ENCODE results near the gene ZNF277.

ZNF277 gene

DNA sequence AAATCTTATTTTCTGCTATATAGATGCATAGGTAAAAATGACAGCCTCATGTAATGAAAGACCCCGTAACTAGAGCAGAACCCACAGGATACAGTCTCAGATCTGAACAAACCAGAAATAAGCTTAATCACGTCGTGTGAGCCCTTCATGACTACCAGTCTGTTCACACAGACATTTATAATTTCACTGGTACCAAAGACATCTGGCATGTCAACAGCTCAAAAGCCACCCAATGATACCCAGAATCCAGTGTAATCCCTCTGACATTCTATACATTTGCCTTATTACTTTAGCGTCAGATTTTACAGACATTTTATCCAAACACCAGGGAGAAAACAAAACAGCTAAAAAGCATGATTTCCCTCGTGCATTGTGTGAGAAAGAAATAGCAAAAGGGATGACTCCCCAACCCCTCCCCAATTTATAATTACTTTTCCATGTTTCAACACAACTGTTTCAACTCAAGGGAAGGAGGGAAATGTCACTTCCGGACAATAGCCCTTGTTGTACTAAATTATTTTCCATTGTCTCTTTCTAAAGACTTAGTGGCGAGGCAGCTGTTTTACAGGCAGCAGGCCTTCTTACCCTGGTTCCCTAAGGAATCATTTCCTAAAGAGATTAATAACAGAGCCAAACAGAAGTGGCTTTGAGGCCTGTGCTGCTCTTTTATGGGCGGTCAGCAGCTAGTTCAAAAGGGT lies 33.5 kb upstream of the ZNF277 start:
- CTCF ChIA-PET: no interaction called here
- POLR2A ChIA-PET: no interaction called here
- TF ChIP-seq, protein P1, sequence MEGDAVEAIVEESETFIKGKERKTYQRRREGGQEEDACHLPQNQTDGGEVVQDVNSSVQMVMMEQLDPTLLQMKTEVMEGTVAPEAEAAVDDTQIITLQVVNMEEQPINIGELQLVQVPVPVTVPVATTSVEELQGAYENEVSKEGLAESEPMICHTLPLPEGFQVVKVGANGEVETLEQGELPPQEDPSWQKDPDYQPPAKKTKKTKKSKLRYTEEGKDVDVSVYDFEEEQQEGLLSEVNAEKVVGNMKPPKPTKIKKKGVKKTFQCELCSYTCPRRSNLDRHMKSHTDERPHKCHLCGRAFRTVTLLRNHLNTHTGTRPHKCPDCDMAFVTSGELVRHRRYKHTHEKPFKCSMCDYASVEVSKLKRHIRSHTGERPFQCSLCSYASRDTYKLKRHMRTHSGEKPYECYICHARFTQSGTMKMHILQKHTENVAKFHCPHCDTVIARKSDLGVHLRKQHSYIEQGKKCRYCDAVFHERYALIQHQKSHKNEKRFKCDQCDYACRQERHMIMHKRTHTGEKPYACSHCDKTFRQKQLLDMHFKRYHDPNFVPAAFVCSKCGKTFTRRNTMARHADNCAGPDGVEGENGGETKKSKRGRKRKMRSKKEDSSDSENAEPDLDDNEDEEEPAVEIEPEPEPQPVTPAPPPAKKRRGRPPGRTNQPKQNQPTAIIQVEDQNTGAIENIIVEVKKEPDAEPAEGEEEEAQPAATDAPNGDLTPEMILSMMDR (IDR thresholded peaks at IDR 0.05; ENCODE audit: insufficient read depth, low read length, missing control alignments): no peak
- no peak for DNase-seq (ENCODE audit: low read depth, low spot score)
- H3K4me3 ChIP-seq (ENCODE audit: low read depth, low read length): no peak overlapping the region

DNA sequence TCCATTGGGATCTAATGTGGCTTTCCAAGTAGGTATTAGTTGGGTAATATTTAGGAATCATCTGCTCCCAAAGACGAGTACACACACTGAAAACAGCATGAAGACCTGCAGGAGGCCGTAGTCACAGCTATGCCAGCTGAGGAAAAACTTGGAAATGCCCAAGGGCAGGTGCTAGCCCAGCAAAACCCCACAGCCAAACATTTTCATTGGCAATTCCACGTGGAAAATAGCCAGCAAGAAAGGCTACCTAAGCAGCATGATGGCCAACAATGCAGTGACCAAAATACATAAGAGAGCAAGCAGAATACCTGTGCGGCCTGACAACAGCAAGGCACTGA lies 33.0 kb upstream of the ZNF277 start:
- DNase-seq (ENCODE audit: low read depth, low spot score): no peak
- ChIA-PET POLR2A (no interaction called here), CTCF (no interaction called here)
- TF ChIP-seq, protein P1 (IDR thresholded peaks at IDR 0.05; ENCODE audit: insufficient read depth, low read length, missing control alignments): no peak
- no peak overlapping the region for H3K4me3 ChIP-seq (ENCODE audit: low read depth, low read length)

DNA sequence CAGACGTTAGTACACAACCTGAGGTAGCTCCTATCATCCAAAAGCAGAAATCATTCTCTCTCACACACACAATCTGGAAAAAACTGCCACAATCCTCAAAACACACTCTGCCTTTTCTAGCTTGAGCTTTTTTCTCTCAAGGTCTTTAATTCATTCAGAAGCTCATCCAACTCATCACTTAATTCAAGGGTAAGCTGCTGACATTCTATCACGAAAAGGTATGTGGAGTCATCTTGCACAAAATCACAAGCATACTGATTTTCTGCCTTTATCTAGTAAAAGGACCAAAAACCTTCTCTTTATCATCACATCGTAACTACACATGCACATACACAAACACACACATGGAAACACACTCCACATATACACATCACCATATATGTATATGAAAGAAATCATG lies 32.3 kb upstream of the ZNF277 start:
- DNase-seq (ENCODE audit: low read depth, low spot score): no peak
- TF ChIP-seq, protein P1 (IDR thresholded peaks at IDR 0.05; ENCODE audit: insufficient read depth, low read length, missing control alignments): no peak
- H3K4me3 ChIP-seq (ENCODE audit: low read depth, low read length): no peak overlapping the region
- ChIA-PET CTCF (no interaction called here), POLR2A (no interaction called here)

DNA sequence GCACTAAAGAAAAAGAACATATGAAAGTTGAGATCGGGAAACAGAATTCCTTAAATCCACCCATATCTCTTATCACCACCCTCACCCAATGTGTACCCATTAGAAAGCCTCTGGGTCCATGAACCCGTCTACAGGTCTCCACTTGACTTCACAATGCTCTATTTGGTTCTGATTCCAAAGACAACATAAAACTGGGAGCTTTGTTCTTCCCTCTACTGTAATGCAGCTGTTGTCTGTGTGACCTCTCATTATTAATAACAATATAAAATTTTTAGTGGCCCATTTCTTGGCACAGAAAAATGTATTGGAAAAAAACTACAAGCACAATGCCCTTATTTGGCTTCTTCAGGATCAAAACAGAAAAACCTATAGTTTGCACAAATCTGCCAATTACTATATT lies 30.3 kb upstream of the ZNF277 start:
- no peak for DNase-seq (ENCODE audit: low read depth, low spot score)
- TF ChIP-seq, protein P1 (IDR thresholded peaks at IDR 0.05; ENCODE audit: insufficient read depth, low read length, missing control alignments): no peak
- ChIA-PET CTCF (no interaction called here), POLR2A (no interaction called here)
- H3K4me3 ChIP-seq (ENCODE audit: low read depth, low read length): no peak overlapping the region

DNA sequence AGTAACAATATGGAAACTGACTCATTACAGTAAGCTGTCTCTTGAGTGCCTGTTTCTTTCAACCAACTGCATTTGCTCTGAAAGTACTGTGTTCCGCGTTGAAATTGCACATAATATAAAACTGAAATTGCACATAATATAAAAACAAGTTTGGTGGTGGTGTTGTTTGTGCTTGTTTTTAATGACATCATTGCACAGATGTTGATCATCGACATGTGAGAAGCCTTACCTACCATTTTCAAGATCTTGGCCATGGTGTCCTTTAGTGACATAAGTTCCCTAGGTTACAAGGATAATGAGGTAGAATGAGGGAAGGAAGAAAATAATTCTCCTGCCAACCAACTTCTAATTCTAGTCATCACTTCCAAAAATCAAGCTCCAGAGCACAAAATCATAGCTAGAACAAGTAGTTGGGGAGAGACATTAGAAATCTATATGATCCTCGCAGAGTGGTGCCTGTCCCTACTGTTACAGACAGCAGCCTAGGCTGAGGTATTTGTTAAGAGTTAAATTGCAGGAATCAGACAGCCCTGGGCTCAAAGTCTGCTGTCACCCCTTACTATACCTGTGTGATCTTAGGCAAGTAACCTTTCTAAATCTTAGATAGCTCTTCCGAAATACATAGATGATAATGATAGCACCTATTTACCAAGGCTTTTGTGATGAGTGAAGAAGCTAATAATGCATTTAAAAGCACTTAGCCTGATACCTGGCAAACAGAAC lies 29.6 kb upstream of the ZNF277 start:
- POLR2A ChIA-PET: no interaction called here
- CTCF ChIA-PET: no interaction called here
- TF ChIP-seq, protein P1 (IDR thresholded peaks at IDR 0.05; ENCODE audit: insufficient read depth, low read length, missing control alignments): no peak
- H3K4me3 ChIP-seq (ENCODE audit: low read depth, low read length): no peak overlapping the region
- DNase-seq (ENCODE audit: low read depth, low spot score): no peak

DNA sequence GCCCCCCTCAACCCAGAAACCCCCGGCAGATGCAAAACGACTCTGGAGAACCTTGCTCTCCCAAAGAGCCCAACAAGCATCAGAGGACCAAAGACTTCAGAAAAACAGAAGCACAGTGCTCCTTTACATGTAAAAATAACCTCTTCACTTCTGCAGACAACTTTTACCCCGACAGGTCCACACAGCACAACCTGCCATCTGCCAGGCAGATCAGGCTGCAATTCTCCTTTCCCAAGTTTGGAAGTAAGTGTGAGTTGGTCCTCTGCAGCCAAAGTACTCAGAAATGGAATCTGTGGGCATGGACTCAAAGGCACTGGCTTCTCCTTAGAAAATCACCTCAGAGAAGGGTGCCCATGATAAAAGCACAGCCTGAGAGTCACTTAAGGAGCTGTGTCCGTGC lies 26.3 kb upstream of the ZNF277 start:
- TF ChIP-seq, protein P1 (IDR thresholded peaks at IDR 0.05; ENCODE audit: insufficient read depth, low read length, missing control alignments): no peak
- no peak for DNase-seq (ENCODE audit: low read depth, low spot score)
- ChIA-PET CTCF (no interaction called here), POLR2A (no interaction called here)
- H3K4me3 ChIP-seq (ENCODE audit: low read depth, low read length): no peak overlapping the region
